ENCODE data around the gene PAPPA.

GRCh38 chr9:116137010-116137409, 16.6 kb upstream of the PAPPA start:
- TF ChIP-seq CTCF (IDR thresholded peaks at IDR 0.05) (no peak), POLR2A (IDR thresholded peaks at IDR 0.05) (no peak)
